Osteoblast (primary cell): Measurements from ENCODE around the gene TRPM5. TPM values are rescaled to one million over a fixed set of nuclear protein-coding genes. Genes with fewer than 3 reads are reported as not detected.

Experiments used
- DNase-seq: peaks from one replicate; pipeline ENCODE4 v3.0.0; 2011; ENCODE audit warnings: low spot score, mixed read lengths; ENCODE audit not compliant: insufficient read length; ENCODE audit errors: missing footprints
- H2AFZ ChIP-seq: 2 replicates; pipeline ENCODE4 v1.6.0; 2011; ENCODE audit warnings: mild to moderate bottlenecking, low read length
- H3K27ac ChIP-seq: 2 replicates; pipeline ENCODE4 v1.5.1; 2011; ENCODE audit warnings: mild to moderate bottlenecking, low read depth, low read length, moderate library complexity
- H3K27me3 ChIP-seq: 2 replicates; pipeline ENCODE4 v1.6.0; 2012; ENCODE audit warnings: mild to moderate bottlenecking, control low read depth, inconsistent platforms, low read length, moderate library complexity; ENCODE audit not compliant: insufficient read depth
- H3K36me3 ChIP-seq: 2 replicates; pipeline ENCODE4 v1.5.1; 2011; ENCODE audit warnings: mild to moderate bottlenecking, low read length, control low read depth, moderate library complexity; ENCODE audit not compliant: insufficient read depth
- H3K4me1 ChIP-seq: 2 replicates; pipeline ENCODE4 v1.5.1; 2011; ENCODE audit warnings: mild to moderate bottlenecking, low read length, control low read depth, moderate library complexity; ENCODE audit not compliant: insufficient read depth
- H3K4me2 ChIP-seq: 2 replicates; pipeline ENCODE4 v1.6.0; 2011; ENCODE audit warnings: mild to moderate bottlenecking, low read length; ENCODE audit not compliant: insufficient read depth
- H3K4me3 ChIP-seq: fragments of 200-600 bp; sonication (generic); 3 replicates; pipeline ENCODE4 v1.5.1; 2012; ENCODE audit warnings: mild to moderate bottlenecking, low read length, inconsistent platforms; ENCODE audit not compliant: insufficient read depth
- H3K79me2 ChIP-seq: 2 replicates; pipeline ENCODE4 v1.6.0; 2012; ENCODE audit warnings: mild to moderate bottlenecking, low read length, control low read depth, inconsistent platforms; ENCODE audit not compliant: insufficient read depth
- H3K9me3 ChIP-seq: 2 replicates; pipeline ENCODE4 v1.5.1; 2011; ENCODE audit warnings: low read depth, low read length, control low read depth
- H4K20me1 ChIP-seq: 2 replicates; pipeline ENCODE4 v1.6.0; 2012; ENCODE audit warnings: mild to moderate bottlenecking, low read length, control low read depth; ENCODE audit not compliant: insufficient read depth
- total RNA-seq: library from RNA; depleted of rRNA; stranded (reverse); fragments of >200 nt; gene quantifications from 2 replicates; pipeline ENCODE4 v1.2.3, GENCODE V29; 2012
- TF ChIP-seq, protein P1 (sequence below): IDR thresholded peaks from 2 replicates; pipeline ENCODE4 v1.5.1; 2011; ENCODE audit warnings: mild to moderate bottlenecking, low read depth, low read length, moderate library complexity; ENCODE audit errors: extremely low read depth

TRPM5 gene
- total RNA-seq, 1 donor, result not detected

DNA sequence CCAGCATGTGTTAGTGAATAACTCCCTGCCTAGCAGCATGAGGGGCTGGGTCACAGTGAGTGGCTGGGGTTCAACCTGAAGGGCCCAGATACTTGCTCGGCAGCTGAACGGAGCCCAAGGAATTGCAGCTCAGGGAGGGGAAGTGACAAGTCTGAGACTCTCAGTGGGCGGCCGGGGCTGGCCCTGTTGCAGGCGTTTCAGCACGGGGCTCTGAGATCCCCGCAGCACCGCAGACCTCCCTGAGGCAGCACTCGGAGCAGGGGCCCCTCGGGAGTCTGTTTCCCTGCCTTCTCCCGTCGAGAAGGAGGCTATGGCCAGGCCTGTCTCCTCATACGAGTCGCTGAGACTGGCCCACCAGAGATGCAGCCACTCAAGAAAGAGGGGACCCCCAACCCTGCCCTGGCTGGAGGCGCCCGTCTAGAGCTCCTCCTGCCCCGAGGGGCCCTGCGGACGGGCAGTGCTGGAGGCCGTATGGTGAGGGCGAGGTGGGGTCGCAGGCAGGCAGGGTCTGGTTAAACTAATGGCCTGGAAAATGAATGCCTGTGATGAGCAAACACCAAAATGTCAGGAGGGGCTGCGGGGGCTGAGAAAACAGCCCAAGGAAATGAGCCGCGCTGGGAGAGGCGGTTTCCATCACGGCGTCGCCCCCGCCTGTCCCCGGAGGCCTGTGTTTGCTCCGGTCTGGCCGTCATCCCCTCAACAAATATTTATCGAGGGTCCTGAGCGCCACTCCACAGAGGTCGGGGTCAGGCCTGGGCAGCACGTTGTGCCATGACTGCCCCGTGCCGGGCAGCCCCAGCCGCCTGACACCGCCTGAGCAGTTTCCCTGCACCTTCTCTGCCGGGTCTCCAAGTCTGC lies 34.5 kb downstream of the TRPM5 start:
- Histone ChIP-seq H4K20me1 (no peaks in the 10 kb centered on the region), H3K4me3 (no peak overlapping the region), H3K79me2 (no peaks in the 10 kb centered on the region), H3K4me2 (peak overlapping the region; percentile 55), H2AFZ (peak overlapping the region; percentile 71), H3K27me3 (no peaks in the 10 kb centered on the region), H3K4me1 (no peaks in the 10 kb centered on the region), H3K27ac (no peak overlapping the region), H3K9me3 (no peaks in the 10 kb centered on the region), H3K36me3 (no peaks in the 10 kb centered on the region)
- TF ChIP-seq, protein P1, sequence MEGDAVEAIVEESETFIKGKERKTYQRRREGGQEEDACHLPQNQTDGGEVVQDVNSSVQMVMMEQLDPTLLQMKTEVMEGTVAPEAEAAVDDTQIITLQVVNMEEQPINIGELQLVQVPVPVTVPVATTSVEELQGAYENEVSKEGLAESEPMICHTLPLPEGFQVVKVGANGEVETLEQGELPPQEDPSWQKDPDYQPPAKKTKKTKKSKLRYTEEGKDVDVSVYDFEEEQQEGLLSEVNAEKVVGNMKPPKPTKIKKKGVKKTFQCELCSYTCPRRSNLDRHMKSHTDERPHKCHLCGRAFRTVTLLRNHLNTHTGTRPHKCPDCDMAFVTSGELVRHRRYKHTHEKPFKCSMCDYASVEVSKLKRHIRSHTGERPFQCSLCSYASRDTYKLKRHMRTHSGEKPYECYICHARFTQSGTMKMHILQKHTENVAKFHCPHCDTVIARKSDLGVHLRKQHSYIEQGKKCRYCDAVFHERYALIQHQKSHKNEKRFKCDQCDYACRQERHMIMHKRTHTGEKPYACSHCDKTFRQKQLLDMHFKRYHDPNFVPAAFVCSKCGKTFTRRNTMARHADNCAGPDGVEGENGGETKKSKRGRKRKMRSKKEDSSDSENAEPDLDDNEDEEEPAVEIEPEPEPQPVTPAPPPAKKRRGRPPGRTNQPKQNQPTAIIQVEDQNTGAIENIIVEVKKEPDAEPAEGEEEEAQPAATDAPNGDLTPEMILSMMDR, result no peak
- DNase-seq, result no peak

DNA sequence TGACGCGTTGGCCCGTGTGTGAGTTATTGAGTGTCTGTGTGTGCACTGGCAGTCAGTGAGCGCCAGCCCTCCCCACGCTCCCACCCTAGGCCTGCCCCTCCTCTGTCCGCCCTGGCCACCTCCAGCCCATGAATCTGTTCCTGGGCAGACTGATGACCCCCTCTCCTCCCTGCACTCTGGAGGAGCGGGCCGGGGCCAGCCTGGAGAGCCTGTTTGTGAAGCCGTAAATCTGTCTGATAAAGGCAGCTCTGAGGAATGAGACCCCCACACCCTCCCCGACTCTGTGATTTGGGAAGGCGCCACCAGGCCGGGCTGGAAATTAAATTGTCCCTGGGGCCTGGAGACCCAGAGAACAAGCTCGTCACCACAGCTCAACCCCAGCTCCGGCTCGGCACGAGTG lies 35.2 kb downstream of the TRPM5 start:
- H3K4me2 ChIP-seq, result no peak overlapping the region
- DNase-seq, result no peak
- H3K4me1 ChIP-seq, result no peaks in the 10 kb centered on the region
- no peaks in the 10 kb centered on the region for H4K20me1 ChIP-seq
- no peak overlapping the region for H3K4me3 ChIP-seq
- TF ChIP-seq, protein P1, result no peak
- no peaks in the 10 kb centered on the region for H3K9me3 ChIP-seq
- no peaks in the 10 kb centered on the region for H3K27me3 ChIP-seq
- H2AFZ ChIP-seq, result peak overlapping the region; percentile 71
- H3K36me3 ChIP-seq, result no peaks in the 10 kb centered on the region
- no peak overlapping the region for H3K27ac ChIP-seq
- no peaks in the 10 kb centered on the region for H3K79me2 ChIP-seq

DNA sequence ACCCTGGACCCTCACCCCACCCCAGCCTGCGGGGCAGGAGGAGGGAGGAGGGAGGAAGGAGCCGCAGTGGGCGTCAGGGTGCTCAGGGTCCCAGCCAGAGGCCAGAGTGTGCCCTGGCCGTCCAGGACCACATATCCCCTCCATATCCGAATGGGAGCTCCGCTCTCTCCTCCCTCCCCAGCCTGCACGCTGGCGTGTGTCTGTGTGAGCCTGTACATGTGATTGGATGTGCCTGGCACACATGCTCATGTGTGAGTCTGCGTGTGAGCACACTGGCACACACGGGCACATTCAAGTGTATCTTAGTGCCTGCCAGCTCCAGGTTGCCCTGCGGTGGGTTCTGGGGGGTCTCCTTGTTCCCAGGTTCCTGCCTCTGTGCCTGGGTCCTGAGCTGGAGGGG lies 35.6 kb downstream of the TRPM5 start:
- Histone ChIP-seq H4K20me1 (no peaks in the 10 kb centered on the region), H3K36me3 (peaks cover 4% of the 10 kb centered on the region), H3K4me1 (no peaks in the 10 kb centered on the region), H2AFZ (no peak overlapping the region), H3K27ac (no peak overlapping the region), H3K27me3 (no peaks in the 10 kb centered on the region), H3K79me2 (no peaks in the 10 kb centered on the region), H3K4me2 (no peak overlapping the region), H3K9me3 (no peaks in the 10 kb centered on the region), H3K4me3 (no peak overlapping the region)
- TF ChIP-seq, protein P1, result no peak
- DNase-seq, result no peak

DNA sequence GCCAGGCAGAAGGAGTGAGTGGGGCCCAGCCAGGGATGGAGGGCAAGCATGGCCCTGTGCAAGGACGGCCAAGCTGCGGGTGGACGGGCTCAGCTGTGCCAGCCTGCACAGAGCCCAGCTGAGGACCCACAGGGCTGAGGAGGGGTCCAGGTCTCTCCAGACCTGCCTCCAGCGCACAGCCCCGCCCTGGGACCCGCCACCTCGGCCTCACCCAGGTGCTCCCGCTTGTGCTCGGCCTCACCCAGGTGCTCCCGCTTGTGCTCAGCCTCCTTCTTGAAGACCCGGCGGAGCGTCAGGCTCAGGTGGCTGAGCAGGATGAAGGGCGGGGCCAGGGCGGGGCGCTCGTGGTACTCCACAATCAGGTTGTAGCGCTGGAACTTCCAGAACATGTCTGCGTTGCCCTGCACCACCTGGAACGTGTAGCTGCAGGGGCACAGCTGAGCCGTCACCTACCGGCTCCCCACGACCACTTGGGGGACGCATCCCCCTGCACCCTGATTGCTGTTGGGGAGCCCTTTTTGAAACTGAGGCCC lies 37.4 kb downstream of the TRPM5 start:
- H2AFZ ChIP-seq, result no peak overlapping the region
- H3K36me3 ChIP-seq, result peaks cover 17% of the 10 kb centered on the region
- TF ChIP-seq, protein P1, result no peak
- no peaks in the 10 kb centered on the region for H3K27me3 ChIP-seq
- DNase-seq, result no peak
- H3K4me3 ChIP-seq, result no peak overlapping the region
- peaks cover 9% of the 10 kb centered on the region for H3K79me2 ChIP-seq
- no peak overlapping the region for H3K27ac ChIP-seq
- H3K4me1 ChIP-seq, result peaks cover 2% of the 10 kb centered on the region
- no peak overlapping the region for H3K4me2 ChIP-seq
- no peaks in the 10 kb centered on the region for H3K9me3 ChIP-seq
- H4K20me1 ChIP-seq, result peaks cover 2% of the 10 kb centered on the region
